Muscle of leg (tissue), 11 donors: Measurements from ENCODE around the gene ZNF222. TPM values are rescaled to one million over a fixed set of nuclear protein-coding genes. Genes with fewer than 3 reads are reported as not detected.
A peak's percentile ranks its signal among the peaks of the same experiment; 100 is the strongest.

Experiments used
- DNase-seq: peaks from one replicate; pipeline ENCODE4 v3.0.0; 2013
- H3K27ac ChIP-seq: one replicate; pipeline ENCODE4 v1.5.1; 2013; ENCODE audit warnings: mild to moderate bottlenecking, low read length, control low read depth
- H3K27me3 ChIP-seq: one replicate; pipeline ENCODE4 v1.6.1; 2013; ENCODE audit warnings: low read length; ENCODE audit not compliant: control insufficient read depth, insufficient read depth
- H3K36me3 ChIP-seq: one replicate; pipeline ENCODE4 v1.6.1; 2013; ENCODE audit warnings: low read length; ENCODE audit not compliant: control insufficient read depth, insufficient read depth
- H3K4me1 ChIP-seq: one replicate; pipeline ENCODE4 v1.6.1; 2013; ENCODE audit warnings: low read length; ENCODE audit not compliant: control insufficient read depth, insufficient read depth
- H3K4me3 ChIP-seq: one replicate; pipeline ENCODE4 v1.5.1; 2013; ENCODE audit warnings: low read length, control low read depth
- H3K9me3 ChIP-seq: replicated peaks from 2 replicates; pipeline ENCODE4 v1.6.1; 2013; ENCODE audit warnings: low read depth, low read length; ENCODE audit not compliant: control insufficient read depth
- WGBS: methylation state at CpG from one replicate; pipeline ENCODE4 v1.1.5; 2013; ENCODE audit warnings: missing lambda C conversion rate; ENCODE audit not compliant: insufficient coverage; 5-methylcytosine and 5-hydroxymethylcytosine counted together
- polyA plus RNA-seq, 8 donors: library from polyadenylated mRNA; unstranded; fragments of 120-200 nt; gene quantifications; one replicate each; pipeline versions ENCODE4 v1.2.1 to v1.2.3, GENCODE V29; 2013; ENCODE audit warnings: inconsistent platforms in 1 of 8, low replicate concordance in 1 of 8; ENCODE audit not compliant: insufficient read length in 8 of 8, insufficient read depth in 1 of 8
- total RNA-seq: library from RNA; stranded (reverse); fragments of 120-200 nt; gene quantifications from one replicate; pipeline ENCODE4 v1.2.4, GENCODE V29; 2013

The ZNF222 gene
- total and polyA plus RNA-seq, 9 donors: 3.6 to 5.8 (median 4.3) TPM

DNA sequence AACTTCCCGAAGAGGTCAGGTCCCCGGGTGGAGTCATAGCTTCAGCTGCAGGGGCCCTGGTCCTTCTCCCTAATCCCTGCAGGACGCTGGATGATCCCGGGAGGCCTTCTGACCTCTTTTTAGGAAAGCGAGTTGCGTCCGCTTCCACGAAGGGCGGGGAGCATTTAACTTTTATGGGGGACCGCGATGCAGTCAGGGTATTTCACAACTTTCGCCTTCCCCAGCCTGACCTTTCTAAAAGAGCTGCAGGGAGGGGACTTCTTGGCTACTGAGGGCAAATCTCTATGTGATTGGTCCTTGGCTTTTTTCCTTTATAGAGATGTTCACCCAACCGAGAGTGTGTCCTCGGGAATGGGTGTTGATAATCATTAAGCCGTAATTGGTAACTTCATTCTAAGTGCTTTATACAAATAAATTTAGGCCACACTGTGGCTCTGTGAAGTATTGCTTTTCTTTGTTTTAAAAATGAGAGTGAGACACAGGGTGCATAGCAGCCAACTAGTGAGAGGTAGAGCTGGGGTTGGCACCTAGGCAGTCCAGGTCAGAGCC, 21.6 kb upstream of the ZNF222 start:
- DNase-seq: no peak
- H3K27ac ChIP-seq: peak overlapping the region; percentile 22
- H3K36me3 ChIP-seq: peaks cover 16% of the 10 kb centered on the region
- no peaks in the 10 kb centered on the region for H3K27me3 ChIP-seq
- peaks cover 14% of the 10 kb centered on the region for H3K9me3 ChIP-seq
- H3K4me1 ChIP-seq: peaks cover 9% of the 10 kb centered on the region
- WGBS: 0% methylated on average over 4 of the region's 15 CpGs
- peak overlapping the region; percentile 67 for H3K4me3 ChIP-seq

DNA sequence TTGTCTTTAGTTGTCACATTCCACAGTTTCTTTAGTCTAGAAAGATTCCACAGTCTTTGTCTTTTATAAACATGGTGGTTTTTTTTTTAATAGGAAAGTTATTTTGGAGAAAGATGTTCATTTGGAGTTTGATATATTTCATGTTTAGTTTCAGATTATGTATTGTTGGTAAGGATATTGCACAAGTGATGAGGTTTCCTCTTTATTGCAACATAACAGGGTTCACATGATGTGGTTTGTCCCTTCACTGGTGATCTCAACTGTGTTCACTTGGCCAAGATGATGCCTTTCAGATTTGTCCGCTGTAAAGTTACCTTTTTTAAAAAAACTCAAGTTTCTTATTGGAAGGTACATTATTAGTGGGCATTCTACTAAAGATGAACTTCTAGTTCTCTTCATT, 19.2 kb upstream of the ZNF222 start:
- peaks cover 38% of the 10 kb centered on the region for H3K36me3 ChIP-seq
- peaks cover 2% of the 10 kb centered on the region for H3K27me3 ChIP-seq
- H3K9me3 ChIP-seq: peaks cover 37% of the 10 kb centered on the region

GRCh38 chr19:44007473-44007872, 17.7 kb upstream of the ZNF222 start:
- peaks cover 40% of the 10 kb centered on the region for H3K36me3 ChIP-seq
- WGBS: 100% methylated on average over 2 of the region's 6 CpGs

More for the DNA sequence above, 19.2 kb upstream of the ZNF222 start:
- peaks cover 9% of the 10 kb centered on the region for H3K4me1 ChIP-seq
- no peak for DNase-seq
- no peak overlapping the region for H3K4me3 ChIP-seq
- no peak overlapping the region for H3K27ac ChIP-seq
- WGBS: no CpG with 5 or more reads among the region's 1 CpG

GRCh38 chr19:44010468-44010867, 14.7 kb upstream of the ZNF222 start:
- H3K27me3 ChIP-seq: peaks cover 2% of the 10 kb centered on the region
- H3K4me3 ChIP-seq: no peak overlapping the region
- H3K27ac ChIP-seq: no peak overlapping the region
- H3K9me3 ChIP-seq: peaks cover 46% of the 10 kb centered on the region
- no peaks in the 10 kb centered on the region for H3K4me1 ChIP-seq
- DNase-seq: no peak
- whole genome bisulfite sequencing: 100% methylated on average over 2 of the region's 5 CpGs
- peaks cover 40% of the 10 kb centered on the region for H3K36me3 ChIP-seq

More at GRCh38 chr19:44007473-44007872, 17.7 kb upstream of the ZNF222 start:
- Histone ChIP-seq H3K4me3 (no peak overlapping the region), H3K27ac (no peak overlapping the region), H3K9me3 (peaks cover 48% of the 10 kb centered on the region), H3K27me3 (peaks cover 2% of the 10 kb centered on the region), H3K4me1 (peaks cover 7% of the 10 kb centered on the region)
- DNase-seq: no peak

DNA sequence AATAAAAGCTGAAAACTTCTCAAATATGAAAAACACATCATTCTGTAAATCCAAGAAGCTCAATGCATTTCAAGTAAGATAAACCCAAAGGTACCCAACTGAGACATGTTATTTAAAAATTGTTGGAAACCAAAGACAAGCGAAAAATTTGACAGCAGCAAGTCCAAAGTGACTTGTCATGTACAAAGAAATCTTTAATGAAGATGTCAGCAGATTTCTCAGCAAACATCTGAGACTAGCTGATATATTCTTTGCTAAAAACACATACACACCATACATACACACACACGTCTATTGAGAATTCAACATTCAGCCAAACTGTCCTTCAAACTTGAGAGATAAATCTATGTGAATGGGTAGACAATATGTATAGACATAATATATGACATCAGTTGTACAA, 5.7 kb upstream of the ZNF222 start:
- H3K27me3 ChIP-seq: no peaks in the 10 kb centered on the region
- no peak for DNase-seq
- no peak overlapping the region for H3K27ac ChIP-seq
- WGBS: no CpG with 5 or more reads among the region's 2 CpGs
- H3K36me3 ChIP-seq: no peaks in the 10 kb centered on the region
- H3K9me3 ChIP-seq: no peaks in the 10 kb centered on the region
- no peaks in the 10 kb centered on the region for H3K4me1 ChIP-seq
- no peak overlapping the region for H3K4me3 ChIP-seq

- no peaks in the 10 kb centered on the region for H3K27me3 ChIP-seq
- no peak overlapping the region for H3K27ac ChIP-seq
- H3K4me1 ChIP-seq: peaks cover 8% of the 10 kb centered on the region
- H3K36me3 ChIP-seq: no peaks in the 10 kb centered on the region
- no peak for DNase-seq
- H3K9me3 ChIP-seq: no peaks in the 10 kb centered on the region
- no peak overlapping the region for H3K4me3 ChIP-seq
Measured at GRCh38 chr19:44021221-44021620, 4.0 kb upstream of the ZNF222 start.

DNA sequence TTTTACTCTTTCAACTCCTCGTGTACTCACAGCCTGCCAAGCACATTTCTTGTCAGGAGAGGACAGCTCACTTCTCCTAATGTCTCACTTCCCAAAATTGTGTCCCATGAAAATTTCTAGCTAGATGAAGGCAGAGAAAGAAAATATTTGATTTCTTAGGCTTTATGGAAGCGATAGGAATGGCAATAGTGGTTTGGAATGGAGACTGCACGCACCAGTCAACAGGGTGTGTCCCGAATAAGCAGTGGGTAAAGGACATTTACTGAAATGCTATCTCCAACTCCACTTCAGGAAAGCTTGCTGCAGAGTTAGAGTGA, 321 bp upstream of the ZNF222 start:
- Histone ChIP-seq H3K4me1 (peaks cover 8% of the 10 kb centered on the region), H3K9me3 (peaks cover 9% of the 10 kb centered on the region), H3K27ac (peak overlapping the region; percentile 57), H3K27me3 (no peaks in the 10 kb centered on the region), H3K4me3 (peak overlapping the region; percentile 88), H3K36me3 (peaks cover 25% of the 10 kb centered on the region)
- no peak for DNase-seq
- WGBS: no CpG with 5 or more reads among the region's 4 CpGs

DNA sequence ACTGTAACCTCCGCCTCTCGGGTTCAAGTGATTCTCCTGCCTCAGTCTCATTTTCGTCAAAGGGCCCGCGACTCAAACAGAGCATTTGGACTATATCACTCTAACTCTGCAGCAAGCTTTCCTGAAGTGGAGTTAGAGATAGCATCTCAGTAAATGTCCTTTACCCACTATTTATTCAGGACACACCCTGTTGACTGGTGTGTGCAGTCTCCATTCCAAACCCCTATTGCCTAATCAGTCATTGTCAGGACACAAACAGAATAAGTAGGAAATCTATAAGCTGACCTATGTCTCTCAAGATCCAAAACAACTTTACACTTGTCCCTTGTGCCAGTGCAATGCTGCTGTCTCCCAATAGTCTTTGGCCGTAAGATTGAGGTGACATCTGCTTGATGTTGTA, 1.4 kb downstream of the ZNF222 start:
- H3K4me3 ChIP-seq: no peak overlapping the region
- H3K9me3 ChIP-seq: peaks cover 20% of the 10 kb centered on the region
- no peak for DNase-seq

DNA sequence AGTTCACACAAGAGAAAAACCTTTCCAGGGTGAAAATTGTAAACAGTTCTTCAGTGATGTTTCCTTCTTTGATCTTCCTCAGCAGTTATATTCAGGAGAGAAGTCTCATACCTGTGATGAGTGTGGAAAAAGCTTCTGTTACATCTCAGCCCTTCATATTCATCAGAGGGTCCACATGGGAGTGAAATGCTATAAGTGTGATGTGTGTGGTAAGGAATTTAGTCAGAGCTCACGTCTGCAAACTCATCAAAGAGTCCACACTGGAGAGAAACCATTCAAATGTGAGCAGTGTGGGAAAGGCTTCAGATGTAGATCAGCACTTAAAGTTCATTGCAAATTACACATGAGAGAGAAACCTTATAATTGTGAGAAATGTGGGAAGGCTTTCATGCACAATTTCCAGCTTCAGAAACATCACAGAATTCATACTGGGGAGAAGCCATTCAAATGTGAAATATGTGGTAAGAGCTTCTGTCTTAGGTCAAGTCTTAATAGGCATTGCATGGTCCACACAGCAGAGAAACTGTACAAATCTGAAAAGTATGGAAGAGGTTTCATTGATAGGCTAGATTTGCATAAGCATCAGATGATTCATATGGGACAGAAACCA, 6.9 kb downstream of the ZNF222 start:
- peaks cover 39% of the 10 kb centered on the region for H3K36me3 ChIP-seq
- H3K27ac ChIP-seq: no peak overlapping the region
- no peak overlapping the region for H3K4me3 ChIP-seq
- H3K4me1 ChIP-seq: no peaks in the 10 kb centered on the region
- WGBS: no CpG with 5 or more reads among the region's 1 CpG
- DNase-seq: no peak
- no peaks in the 10 kb centered on the region for H3K27me3 ChIP-seq
- peaks cover 62% of the 10 kb centered on the region for H3K9me3 ChIP-seq

More for the DNA sequence above, 1.4 kb downstream of the ZNF222 start:
- H3K27me3 ChIP-seq: no peaks in the 10 kb centered on the region
- no peak overlapping the region for H3K27ac ChIP-seq
- peaks cover 34% of the 10 kb centered on the region for H3K36me3 ChIP-seq
- H3K4me1 ChIP-seq: peaks cover 8% of the 10 kb centered on the region
- 100% methylated on average over 1 of the region's 6 CpGs for WGBS

- Histone ChIP-seq H3K36me3 (no peaks in the 10 kb centered on the region), H3K4me1 (no peaks in the 10 kb centered on the region), H3K9me3 (no peaks in the 10 kb centered on the region), H3K27ac (no peak overlapping the region), H3K27me3 (no peaks in the 10 kb centered on the region), H3K4me3 (no peak overlapping the region)
- no peak for DNase-seq
- 100% methylated on average over 1 of the region's 2 CpGs for WGBS
Measured at GRCh38 chr19:44042147-44042546, 17.0 kb downstream of the ZNF222 start.
